Neuronal stem cell (in vitro differentiated cells): ENCODE results near the gene NAT8.

Source experiments
- DNase-seq: peaks from one replicate; pipeline ENCODE4 v3.0.0-alpha.2; 2013; ENCODE audit warnings: low spot score
- H2AFZ ChIP-seq: one replicate; pipeline ENCODE4 v1.6.1; 2013; ENCODE audit warnings: mild to moderate bottlenecking, low read length, inconsistent platforms
- H2AK5ac ChIP-seq: 2 replicates; pipeline ENCODE4 v1.6.1; 2013; ENCODE audit warnings: low read depth, mild to moderate bottlenecking, inconsistent platforms, low read length, moderate library complexity, mixed read lengths
- H2BK120ac ChIP-seq: 2 replicates; pipeline ENCODE4 v1.6.1; 2013; ENCODE audit warnings: low read depth, mild to moderate bottlenecking, inconsistent platforms, low read length, moderate library complexity, mixed read lengths
- H2BK12ac ChIP-seq: one replicate; pipeline ENCODE4 v1.6.1; 2013; ENCODE audit warnings: low read length, inconsistent platforms
- H2BK15ac ChIP-seq: 2 replicates; pipeline ENCODE4 v1.6.1; 2013; ENCODE audit warnings: mild to moderate bottlenecking, low read length, inconsistent platforms, mixed read lengths
- H2BK5ac ChIP-seq: one replicate; pipeline ENCODE4 v1.6.1; 2013; ENCODE audit warnings: inconsistent platforms, mild to moderate bottlenecking, low read length, moderate library complexity
- H3K14ac ChIP-seq: one replicate; pipeline ENCODE4 v1.6.1; 2013; ENCODE audit warnings: low read length, inconsistent platforms
- H3K18ac ChIP-seq: 2 replicates; pipeline ENCODE4 v1.6.1; 2013; ENCODE audit warnings: low read length, inconsistent platforms
- H3K23ac ChIP-seq: 2 replicates; pipeline ENCODE4 v1.6.1; 2013; ENCODE audit warnings: low read depth, mild to moderate bottlenecking, mixed read lengths, low read length, inconsistent platforms; ENCODE audit not compliant: poor library complexity
- H3K27ac ChIP-seq: replicated peaks from 3 replicates; pipeline ENCODE4 v1.5.1; 2013; ENCODE audit warnings: low read length, inconsistent platforms
- H3K27me3 ChIP-seq, 3 experiments: 2 replicates each; pipeline ENCODE4 v1.6.1; 2013; ENCODE audit warnings: low read length in 3 of 3, mild to moderate bottlenecking in 2 of 3, inconsistent platforms in 1 of 3, low read depth in 1 of 3, mixed read lengths in 1 of 3, moderate library complexity in 1 of 3; ENCODE audit not compliant: control insufficient read depth in 3 of 3, insufficient read depth in 3 of 3
- H3K36me3 ChIP-seq, 2 donors: replicated peaks in 1 of 2; 2 replicates each; pipeline ENCODE4 v1.6.1; 2013; ENCODE audit warnings: low read length in 2 of 2; ENCODE audit not compliant: control insufficient read depth in 2 of 2, insufficient read depth in 2 of 2
- H3K4ac ChIP-seq: 2 replicates; pipeline ENCODE4 v1.6.1; 2013; ENCODE audit warnings: inconsistent platforms, mild to moderate bottlenecking, low read length, moderate library complexity
- H3K4me1 ChIP-seq, 2 donors: 1 replicate in 1 of 2; 2 replicates in 1 of 2; pipeline ENCODE4 v1.6.1; 2013; ENCODE audit warnings: low read length in 2 of 2, low read depth in 1 of 2; ENCODE audit not compliant: control insufficient read depth in 2 of 2, insufficient read depth in 1 of 2
- H3K4me2 ChIP-seq: one replicate; pipeline ENCODE4 v1.6.1; 2013; ENCODE audit warnings: mild to moderate bottlenecking, low read length, inconsistent platforms; ENCODE audit not compliant: insufficient read depth, poor library complexity, severe bottlenecking
- H3K4me3 ChIP-seq, 2 donors: 2 replicates each; pipeline ENCODE4 v1.5.1; 2013; ENCODE audit warnings: low read length in 2 of 2, mild to moderate bottlenecking in 2 of 2, inconsistent platforms in 1 of 2, moderate library complexity in 1 of 2
- H3K79me1 ChIP-seq: one replicate; pipeline ENCODE4 v1.6.1; 2013; ENCODE audit warnings: low read depth, mild to moderate bottlenecking, inconsistent platforms, low read length, moderate library complexity
- H3K9ac ChIP-seq: one replicate; pipeline ENCODE4 v1.6.1; 2013; ENCODE audit warnings: mild to moderate bottlenecking, low read depth, low read length, inconsistent platforms; ENCODE audit not compliant: poor library complexity
- H3K9me3 ChIP-seq, 2 donors: replicated peaks in 1 of 2; 2 replicates each; pipeline versions ENCODE3 to v1.6.1; 2013; ENCODE audit warnings: low read length in 2 of 2, mild to moderate bottlenecking in 2 of 2, inconsistent platforms in 1 of 2, low read depth in 1 of 2, mixed read lengths in 1 of 2, moderate library complexity in 1 of 2; ENCODE audit not compliant: control insufficient read depth in 2 of 2, insufficient read depth in 1 of 2
- H4K8ac ChIP-seq: one replicate; pipeline ENCODE4 v1.6.1; 2013; ENCODE audit warnings: low read depth, mild to moderate bottlenecking, inconsistent platforms, low read length, moderate library complexity
- H4K91ac ChIP-seq: one replicate; pipeline ENCODE4 v1.6.1; 2013; ENCODE audit warnings: low read length, low read depth, mild to moderate bottlenecking, inconsistent platforms; ENCODE audit not compliant: poor library complexity
- WGBS, 2 donors: extraction: QIAGEN DNeasy Blood & Tissue Kit; methylation state at CpG; one replicate each; pipeline ENCODE4 v1.1.7; 2013; ENCODE audit warnings: missing lambda C conversion rate in 2 of 2, mixed read lengths in 1 of 2; ENCODE audit not compliant: insufficient read length in 2 of 2, insufficient replicate concordance in 1 of 2; ENCODE audit errors: extremely low coverage in 2 of 2; 5-methylcytosine and 5-hydroxymethylcytosine counted together

NAT8 gene

DNA sequence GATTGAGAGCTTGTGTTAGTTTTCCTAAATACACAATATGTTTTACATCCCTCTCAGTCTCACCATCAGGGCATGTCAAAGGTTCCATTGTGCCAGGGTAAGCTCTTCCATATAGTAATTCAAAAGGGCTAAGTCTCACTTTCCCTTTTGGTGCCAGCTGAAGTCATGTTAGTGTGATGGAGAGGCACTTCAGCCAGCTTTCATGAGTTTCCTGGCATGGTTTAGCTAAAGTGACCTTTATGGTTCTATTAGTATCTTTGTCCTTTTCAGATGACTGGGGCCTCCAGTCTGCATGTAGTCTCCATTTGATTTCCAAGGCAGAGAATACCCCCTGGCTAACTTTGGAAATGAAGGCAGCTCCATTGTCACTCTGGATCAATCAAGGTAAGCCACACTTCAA is 27.2 kb downstream of the NAT8 start:
- Histone ChIP-seq H3K14ac (no peak overlapping the region), H3K4me1 (no peaks in the 10 kb centered on the region), H3K27ac (no peak overlapping the region), H2BK120ac (no peak overlapping the region), H3K9me3 (no peaks in the 10 kb centered on the region), H2BK12ac (no peak overlapping the region), H3K4me2 (no peak overlapping the region), H3K23ac (no peak overlapping the region), H2AK5ac (no peak overlapping the region), H3K4me3 (no peak overlapping the region), H3K27me3 (no peaks in the 10 kb centered on the region), H3K79me1 (no peaks in the 10 kb centered on the region), H4K8ac (no peak overlapping the region), H2BK5ac (no peak overlapping the region), H3K18ac (no peak overlapping the region), H3K9ac (no peak overlapping the region), H2BK15ac (no peak overlapping the region), H4K91ac (no peak overlapping the region), H3K36me3 (peaks cover 0 to 13% of the 10 kb centered on the region in 2 donors), H2AFZ (no peak overlapping the region), H3K4ac (no peak overlapping the region)
- DNase-seq, result no peak

- Histone ChIP-seq H3K79me1 (no peaks in the 10 kb centered on the region), H3K14ac (no peak overlapping the region), H3K18ac (no peak overlapping the region), H4K8ac (no peak overlapping the region), H3K9ac (no peak overlapping the region), H3K36me3 (peaks cover 0 to 18% of the 10 kb centered on the region in 2 donors), H2BK12ac (no peak overlapping the region), H3K4ac (no peak overlapping the region), H2AK5ac (no peak overlapping the region), H3K27ac (no peak overlapping the region), H3K4me2 (no peak overlapping the region), H2AFZ (no peak overlapping the region), H4K91ac (no peak overlapping the region), H3K4me3 (no peak overlapping the region), H3K4me1 (no peaks in the 10 kb centered on the region), H3K23ac (no peak overlapping the region), H2BK5ac (no peak overlapping the region), H2BK15ac (no peak overlapping the region), H2BK120ac (no peak overlapping the region), H3K27me3 (no peaks in the 10 kb centered on the region), H3K9me3 (no peaks in the 10 kb centered on the region)
- DNase-seq, result no peak
- WGBS, 2 donors, result no CpG with 5 or more reads among the region's 3 CpGs
Measured at GRCh38 chr2:73614105-73614504, 28.1 kb downstream of the NAT8 start.

DNA sequence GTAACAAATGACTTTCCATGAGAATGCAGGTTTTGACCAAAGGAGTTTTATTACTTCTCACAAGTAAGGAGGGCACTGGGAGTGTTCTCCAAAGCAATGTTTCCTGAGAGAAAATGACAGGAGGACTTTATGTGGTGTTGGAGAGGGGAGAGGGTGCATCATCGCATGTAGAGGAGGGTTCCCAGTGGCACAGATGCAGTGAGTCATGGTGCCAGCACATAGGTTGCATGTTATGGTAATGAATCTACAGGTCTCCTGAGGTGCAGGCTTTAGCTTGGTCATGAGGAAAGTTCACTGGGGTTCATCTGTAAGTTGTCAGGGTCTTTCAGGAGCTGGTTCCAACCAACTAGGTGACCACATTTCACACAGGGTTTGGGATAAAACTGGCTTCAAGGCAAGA is 30.4 kb downstream of the NAT8 start:
- H2AK5ac ChIP-seq, result no peak overlapping the region
- H3K14ac ChIP-seq, result no peak overlapping the region
- no peak overlapping the region for H3K23ac ChIP-seq
- H2BK15ac ChIP-seq, result no peak overlapping the region
- DNase-seq, result no peak
- H2BK5ac ChIP-seq, result no peak overlapping the region
- no peaks in the 10 kb centered on the region for H3K79me1 ChIP-seq
- no peak overlapping the region for H3K4me3 ChIP-seq
- H3K9me3 ChIP-seq, result no peaks in the 10 kb centered on the region
- peaks cover 0 to 33% of the 10 kb centered on the region in 2 donors for H3K36me3 ChIP-seq
- no peak overlapping the region for H3K4ac ChIP-seq
- no peak overlapping the region for H3K18ac ChIP-seq
- H3K4me1 ChIP-seq, result no peaks in the 10 kb centered on the region
- WGBS, 2 donors, result no CpG with 5 or more reads among the region's 1 CpG
- H3K9ac ChIP-seq, result no peak overlapping the region
- no peak overlapping the region for H3K27ac ChIP-seq
- H2BK120ac ChIP-seq, result no peak overlapping the region
- no peaks in the 10 kb centered on the region for H3K27me3 ChIP-seq
- H3K4me2 ChIP-seq, result no peak overlapping the region
- no peak overlapping the region for H4K91ac ChIP-seq
- no peak overlapping the region for H2AFZ ChIP-seq
- no peak overlapping the region for H4K8ac ChIP-seq
- H2BK12ac ChIP-seq, result no peak overlapping the region

- Histone ChIP-seq H3K14ac (no peak overlapping the region), H4K8ac (no peak overlapping the region), H3K79me1 (no peaks in the 10 kb centered on the region), H3K27me3 (no peaks in the 10 kb centered on the region), H3K18ac (no peak overlapping the region), H2AFZ (no peak overlapping the region), H2BK5ac (no peak overlapping the region), H2AK5ac (no peak overlapping the region), H3K27ac (no peak overlapping the region), H2BK15ac (no peak overlapping the region), H3K4me3 (no peak overlapping the region), H3K9ac (no peak overlapping the region), H2BK120ac (no peak overlapping the region), H3K9me3 (no peaks in the 10 kb centered on the region), H3K23ac (no peak overlapping the region), H4K91ac (no peak overlapping the region), H2BK12ac (no peak overlapping the region), H3K4ac (no peak overlapping the region), H3K4me1 (no peaks in the 10 kb centered on the region), H3K4me2 (no peak overlapping the region), H3K36me3 (peaks cover 0 to 37% of the 10 kb centered on the region in 2 donors)
- no peak for DNase-seq
- no CpG with 5 or more reads among the region's 4 CpGs for WGBS, 2 donors
Measured at GRCh38 chr2:73611193-73611592, 31.0 kb downstream of the NAT8 start.
